Skeletal muscle satellite cell (primary cell): Measurements from ENCODE around the gene GLRA2.
"Not testable (repeated sequence)": the region's sequence is repeated elsewhere in the genome, so short reads cannot be mapped to it uniquely, and the experiment has no call there.

Source experiments
- H3K27me3 ChIP-seq: 2 replicates; pipeline ENCODE4 v1.7.0; 2013; ENCODE audit warnings: low read length; ENCODE audit not compliant: control insufficient read depth, insufficient read depth
- H3K36me3 ChIP-seq: 2 replicates; pipeline ENCODE4 v1.7.0; 2013; ENCODE audit warnings: mild to moderate bottlenecking, control low read depth, low read length; ENCODE audit not compliant: insufficient read depth
- H3K4me1 ChIP-seq: 2 replicates; pipeline ENCODE4 v1.7.0; 2013; ENCODE audit warnings: low read length; ENCODE audit not compliant: control insufficient read depth, insufficient read depth
- H3K4me2 ChIP-seq: 2 replicates; pipeline ENCODE4 v1.7.0; 2013; ENCODE audit warnings: mild to moderate bottlenecking, low read length
- H3K4me3 ChIP-seq: 2 replicates; pipeline ENCODE4 v1.7.0; 2013; ENCODE audit warnings: low read length
- H3K9ac ChIP-seq: 2 replicates; pipeline ENCODE4 v1.7.0; 2013; ENCODE audit warnings: mild to moderate bottlenecking, low read depth, low read length, moderate library complexity
- H3K9me3 ChIP-seq: replicated peaks from 2 replicates; pipeline ENCODE4 v1.7.0; 2013; ENCODE audit warnings: mild to moderate bottlenecking, control low read depth, low read length

The GLRA2 gene

DNA sequence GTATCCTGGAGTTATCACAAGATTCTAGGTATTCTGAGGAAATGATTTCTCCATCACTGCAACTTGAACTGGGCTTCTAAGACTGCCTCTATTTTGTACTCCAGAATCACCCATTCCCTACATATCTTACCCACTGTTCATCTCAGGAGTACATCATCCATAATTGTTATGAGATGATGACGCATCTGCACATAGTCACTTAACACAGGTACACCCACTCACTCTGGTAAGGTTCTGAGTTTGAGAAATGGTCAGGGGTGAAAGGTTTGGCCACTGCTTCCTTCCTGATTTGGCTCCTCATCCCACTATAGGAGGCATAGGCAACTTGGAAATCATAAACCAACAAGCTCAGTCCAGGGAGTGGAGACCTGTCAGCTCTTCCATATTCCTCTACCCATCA lies 143.9 kb downstream of the GLRA2 start:
- H3K36me3 ChIP-seq: no peaks in the 10 kb centered on the region
- H3K9ac ChIP-seq: no peak overlapping the region
- no peak overlapping the region for H3K4me2 ChIP-seq
- H3K4me3 ChIP-seq: no peak overlapping the region
- no peaks in the 10 kb centered on the region for H3K27me3 ChIP-seq
- peaks cover 5% of the 10 kb centered on the region for H3K4me1 ChIP-seq
- H3K9me3 ChIP-seq: no peaks in the 10 kb centered on the region

DNA sequence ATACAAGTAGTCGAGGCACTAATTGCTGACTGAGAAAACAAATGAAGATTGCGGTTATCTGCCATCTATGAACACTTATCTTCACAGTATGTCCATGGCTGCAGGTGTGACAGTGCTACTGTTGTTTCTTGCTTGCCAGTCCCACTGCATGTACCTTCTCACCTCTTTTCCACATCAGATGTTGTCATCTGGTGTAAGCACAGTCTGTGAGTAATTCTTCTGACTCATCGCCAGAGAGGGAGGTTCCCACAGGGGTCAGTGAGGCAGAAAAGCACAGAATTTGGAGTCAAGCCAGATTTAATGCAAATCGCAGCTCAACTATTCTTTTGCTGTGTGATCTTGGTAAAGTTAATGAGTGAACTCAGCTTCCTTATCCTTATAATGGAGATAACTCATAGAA lies 144.4 kb downstream of the GLRA2 start:
- Histone ChIP-seq H3K4me1 (peaks cover 5% of the 10 kb centered on the region), H3K9ac (no peak overlapping the region), H3K4me3 (no peak overlapping the region), H3K9me3 (no peaks in the 10 kb centered on the region), H3K36me3 (no peaks in the 10 kb centered on the region), H3K4me2 (no peak overlapping the region), H3K27me3 (no peaks in the 10 kb centered on the region)

GRCh38 chrX:14675500-14675899 lies 146.2 kb downstream of the GLRA2 start:
- Histone ChIP-seq H3K4me2 (no peak overlapping the region), H3K4me3 (no peak overlapping the region), H3K9me3 (no peaks in the 10 kb centered on the region), H3K27me3 (no peaks in the 10 kb centered on the region), H3K9ac (no peak overlapping the region), H3K4me1 (peaks cover 5% of the 10 kb centered on the region), H3K36me3 (no peaks in the 10 kb centered on the region)

GRCh38 chrX:14676431-14676830 lies 147.1 kb downstream of the GLRA2 start:
- H3K9ac ChIP-seq: no peak overlapping the region

GRCh38 chrX:14688331-14688730 lies 159.0 kb downstream of the GLRA2 start:
- not testable (repeated sequence) for H3K36me3 ChIP-seq, H3K9me3 ChIP-seq, H3K4me3 ChIP-seq, H3K4me2 ChIP-seq, H3K9ac ChIP-seq, H3K27me3 ChIP-seq, H3K4me1 ChIP-seq

More at GRCh38 chrX:14676431-14676830, 147.1 kb downstream of the GLRA2 start:
- no peaks in the 10 kb centered on the region for H3K36me3 ChIP-seq
- H3K4me1 ChIP-seq: peaks cover 5% of the 10 kb centered on the region
- no peak overlapping the region for H3K4me3 ChIP-seq
- H3K4me2 ChIP-seq: no peak overlapping the region
- no peaks in the 10 kb centered on the region for H3K27me3 ChIP-seq
- no peaks in the 10 kb centered on the region for H3K9me3 ChIP-seq

GRCh38 chrX:14690553-14690952 lies 161.2 kb downstream of the GLRA2 start:
- no peak overlapping the region for H3K4me2 ChIP-seq
- no peaks in the 10 kb centered on the region for H3K36me3 ChIP-seq
- no peak overlapping the region for H3K9ac ChIP-seq
- no peaks in the 10 kb centered on the region for H3K27me3 ChIP-seq
- H3K4me3 ChIP-seq: no peak overlapping the region
- no peaks in the 10 kb centered on the region for H3K9me3 ChIP-seq
- H3K4me1 ChIP-seq: no peaks in the 10 kb centered on the region

DNA sequence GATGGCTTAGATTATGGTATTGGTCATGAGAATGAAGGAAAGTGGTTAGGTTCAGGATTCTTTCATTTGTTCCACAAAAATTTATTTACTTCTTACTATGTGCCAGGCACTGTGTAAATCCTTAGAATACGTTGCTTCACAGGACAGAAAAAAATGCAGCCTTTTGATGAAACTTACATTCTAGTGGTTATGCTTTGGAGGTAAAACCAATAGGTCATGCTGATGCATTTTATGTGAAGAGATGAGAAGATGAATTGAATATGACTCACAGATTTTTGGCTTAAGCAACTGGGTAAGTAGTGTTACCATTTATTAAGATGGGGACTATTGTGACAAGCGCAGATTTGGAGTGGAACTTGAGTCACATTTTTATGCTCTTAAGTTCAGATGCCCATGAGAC lies 165.3 kb downstream of the GLRA2 start:
- H3K9ac ChIP-seq: no peak overlapping the region
- no peaks in the 10 kb centered on the region for H3K36me3 ChIP-seq
- no peaks in the 10 kb centered on the region for H3K9me3 ChIP-seq
- no peak overlapping the region for H3K4me3 ChIP-seq
- no peaks in the 10 kb centered on the region for H3K4me1 ChIP-seq
- no peaks in the 10 kb centered on the region for H3K27me3 ChIP-seq
- no peak overlapping the region for H3K4me2 ChIP-seq

DNA sequence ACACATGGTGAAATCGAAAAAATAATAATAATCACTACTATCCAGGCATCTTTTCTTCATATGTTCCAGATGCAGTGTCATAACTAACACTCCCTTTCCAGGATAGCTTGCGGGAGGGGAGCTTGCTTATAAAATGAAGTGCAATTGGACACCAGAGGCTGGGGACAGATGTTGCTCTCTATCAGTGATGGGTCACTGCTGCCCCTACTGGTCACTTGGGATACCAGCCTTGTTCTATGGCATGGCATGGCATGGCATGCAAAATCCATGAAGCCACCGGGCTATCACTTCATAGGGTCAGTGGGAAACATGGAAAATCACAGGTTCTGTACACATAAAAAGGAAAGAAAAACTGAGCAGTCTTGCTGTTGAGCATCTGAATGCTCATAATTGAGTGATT lies 168.1 kb downstream of the GLRA2 start:
- no peaks in the 10 kb centered on the region for H3K36me3 ChIP-seq
- H3K9ac ChIP-seq: no peak overlapping the region
- H3K9me3 ChIP-seq: no peaks in the 10 kb centered on the region
- no peaks in the 10 kb centered on the region for H3K4me1 ChIP-seq
- H3K4me2 ChIP-seq: no peak overlapping the region
- no peaks in the 10 kb centered on the region for H3K27me3 ChIP-seq
- H3K4me3 ChIP-seq: no peak overlapping the region

- Histone ChIP-seq H3K4me3 (no peak overlapping the region), H3K27me3 (no peaks in the 10 kb centered on the region), H3K9me3 (no peaks in the 10 kb centered on the region), H3K9ac (no peak overlapping the region), H3K36me3 (no peaks in the 10 kb centered on the region), H3K4me2 (no peak overlapping the region), H3K4me1 (no peaks in the 10 kb centered on the region)
Measured at GRCh38 chrX:14698790-14699189, 169.5 kb downstream of the GLRA2 start.

DNA sequence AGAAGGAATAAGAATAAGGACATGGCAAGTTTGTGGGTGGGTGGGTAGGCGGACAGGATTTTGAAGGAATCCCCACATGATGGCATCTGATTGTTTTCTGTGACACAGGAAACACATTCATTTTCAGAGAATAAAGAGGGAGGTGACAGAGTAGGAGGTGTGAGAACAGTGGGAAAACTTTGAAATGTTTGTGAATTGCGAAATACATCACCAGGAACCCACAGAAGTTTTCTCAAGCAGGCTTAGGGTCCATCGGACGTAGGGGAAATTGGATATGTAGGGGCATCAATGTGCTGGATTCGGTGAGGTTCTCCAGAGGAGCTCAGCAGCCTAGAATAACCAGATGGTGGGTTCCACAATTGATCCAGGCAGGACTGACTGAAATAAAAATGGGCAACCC lies 171.6 kb downstream of the GLRA2 start:
- Histone ChIP-seq H3K9ac (no peak overlapping the region), H3K9me3 (no peaks in the 10 kb centered on the region), H3K4me2 (no peak overlapping the region), H3K27me3 (no peaks in the 10 kb centered on the region), H3K4me1 (no peaks in the 10 kb centered on the region), H3K4me3 (no peak overlapping the region), H3K36me3 (no peaks in the 10 kb centered on the region)

DNA sequence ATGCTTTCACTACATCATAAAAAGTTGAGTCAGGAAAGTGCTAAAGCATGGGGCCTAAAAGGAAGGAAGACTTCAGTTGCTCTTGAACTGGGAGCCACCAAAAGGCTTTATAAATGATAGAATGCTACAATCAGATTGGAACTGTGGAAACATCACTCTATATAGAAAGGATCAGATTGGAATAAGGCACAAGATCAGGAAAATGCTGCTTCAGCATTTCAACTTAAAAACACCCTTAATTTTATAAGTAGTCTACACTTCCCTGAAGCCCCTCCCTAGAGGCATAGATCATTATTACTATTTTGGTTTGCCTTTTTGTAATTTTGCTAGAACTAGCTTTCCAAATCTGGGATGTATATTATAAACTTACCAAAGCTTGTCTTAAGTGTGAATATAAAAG lies 172.8 kb downstream of the GLRA2 start:
- Histone ChIP-seq H3K4me3 (no peak overlapping the region), H3K27me3 (no peaks in the 10 kb centered on the region), H3K9me3 (no peaks in the 10 kb centered on the region), H3K9ac (no peak overlapping the region), H3K4me2 (no peak overlapping the region), H3K36me3 (no peaks in the 10 kb centered on the region), H3K4me1 (no peaks in the 10 kb centered on the region)

DNA sequence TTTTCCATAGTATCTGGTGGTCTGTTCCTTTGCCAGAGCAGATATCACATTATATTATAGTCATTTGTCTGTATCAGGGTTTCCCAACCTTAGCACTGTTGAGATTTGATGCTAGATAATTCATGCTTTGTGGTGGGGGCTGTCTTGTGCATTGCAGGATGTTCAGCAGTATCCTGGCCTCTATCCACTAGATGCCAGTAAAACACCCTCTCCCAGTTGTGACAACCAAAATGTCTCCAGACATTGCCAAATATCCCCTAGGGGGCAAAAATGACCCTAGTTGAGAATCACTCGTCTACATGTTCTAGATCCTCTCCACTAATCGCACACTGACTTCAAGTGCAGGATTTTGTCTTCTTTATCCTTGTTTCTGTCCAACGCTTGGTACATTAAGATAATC lies 182.8 kb downstream of the GLRA2 start:
- no peak overlapping the region for H3K4me2 ChIP-seq
- H3K9ac ChIP-seq: no peak overlapping the region
- H3K36me3 ChIP-seq: no peaks in the 10 kb centered on the region
- H3K9me3 ChIP-seq: no peaks in the 10 kb centered on the region
- H3K4me1 ChIP-seq: no peaks in the 10 kb centered on the region
- no peaks in the 10 kb centered on the region for H3K27me3 ChIP-seq
- no peak overlapping the region for H3K4me3 ChIP-seq
